Measurements from ENCODE around the gene TAAR9. TPM values are rescaled to one million over a fixed set of nuclear protein-coding genes. Genes with fewer than 3 reads are reported as not detected.

TAAR9 gene
- total RNA-seq, 4 donors from 2014 or later = not detected

DNA sequence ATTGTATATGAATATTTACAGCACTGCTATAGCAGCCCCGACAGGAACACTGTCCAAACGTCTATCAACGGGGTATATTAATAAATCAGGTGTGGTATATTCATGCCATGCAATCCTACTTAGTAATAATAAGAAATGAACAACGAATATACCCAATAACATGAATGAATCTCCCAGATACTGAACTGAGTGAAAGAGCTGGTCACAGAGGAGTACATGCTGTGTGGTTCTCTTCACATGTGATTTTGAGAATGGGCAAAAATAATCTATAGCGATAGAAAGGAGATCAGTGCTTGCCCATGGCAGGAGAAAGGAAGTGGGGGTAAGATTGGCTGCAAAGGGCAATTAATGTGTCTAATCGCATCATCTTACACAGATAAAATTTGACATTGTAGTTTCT is 28.3 kb downstream of the TAAR9 start:
- no peak for DNase-seq (ENCODE audit: low spot score in 2 of 2)
- intact Hi-C loops (cut with DNase I; ENCODE audit: low total_unique reads) = no loop called here
- no peak overlapping the region for H3K4me3 ChIP-seq (ENCODE audit: low read depth, poor library complexity, severe bottlenecking)
- 85 to 89% methylated on average over 6 of the region's 6 CpGs for WGBS, 2 donors
- TF ChIP-seq, protein P1, sequence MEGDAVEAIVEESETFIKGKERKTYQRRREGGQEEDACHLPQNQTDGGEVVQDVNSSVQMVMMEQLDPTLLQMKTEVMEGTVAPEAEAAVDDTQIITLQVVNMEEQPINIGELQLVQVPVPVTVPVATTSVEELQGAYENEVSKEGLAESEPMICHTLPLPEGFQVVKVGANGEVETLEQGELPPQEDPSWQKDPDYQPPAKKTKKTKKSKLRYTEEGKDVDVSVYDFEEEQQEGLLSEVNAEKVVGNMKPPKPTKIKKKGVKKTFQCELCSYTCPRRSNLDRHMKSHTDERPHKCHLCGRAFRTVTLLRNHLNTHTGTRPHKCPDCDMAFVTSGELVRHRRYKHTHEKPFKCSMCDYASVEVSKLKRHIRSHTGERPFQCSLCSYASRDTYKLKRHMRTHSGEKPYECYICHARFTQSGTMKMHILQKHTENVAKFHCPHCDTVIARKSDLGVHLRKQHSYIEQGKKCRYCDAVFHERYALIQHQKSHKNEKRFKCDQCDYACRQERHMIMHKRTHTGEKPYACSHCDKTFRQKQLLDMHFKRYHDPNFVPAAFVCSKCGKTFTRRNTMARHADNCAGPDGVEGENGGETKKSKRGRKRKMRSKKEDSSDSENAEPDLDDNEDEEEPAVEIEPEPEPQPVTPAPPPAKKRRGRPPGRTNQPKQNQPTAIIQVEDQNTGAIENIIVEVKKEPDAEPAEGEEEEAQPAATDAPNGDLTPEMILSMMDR (IDR thresholded peaks at IDR 0.05) = no peak
- TF ChIP-seq POLR2A (IDR thresholded peaks at IDR 0.05) = no peak

DNA sequence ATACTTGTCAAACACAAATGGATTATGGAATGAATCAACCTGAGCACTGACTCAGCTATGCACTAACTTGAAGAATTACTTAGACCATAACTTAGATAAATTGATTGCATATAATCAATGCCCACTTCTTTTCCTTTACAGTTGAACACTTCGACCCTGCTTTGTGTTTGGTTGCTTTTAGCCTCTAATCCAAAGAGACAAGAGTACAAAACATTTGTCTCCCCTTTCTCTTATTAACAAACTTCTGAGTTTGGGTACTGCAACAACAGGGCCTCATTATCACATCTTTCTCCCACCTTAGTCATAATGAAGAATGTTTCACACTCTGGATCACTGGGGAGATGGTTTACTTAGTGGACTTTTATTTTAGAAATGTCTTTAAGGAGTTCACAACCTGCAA is 29.5 kb downstream of the TAAR9 start:
- intact Hi-C loops (cut with DNase I; ENCODE audit: low total_unique reads) = no loop called here
- no peak for DNase-seq (ENCODE audit: low spot score in 2 of 2)
- TF ChIP-seq, protein P1 (IDR thresholded peaks at IDR 0.05) = no peak
- no peak for TF ChIP-seq POLR2A (IDR thresholded peaks at IDR 0.05)
- no peak overlapping the region for H3K4me3 ChIP-seq (ENCODE audit: low read depth, poor library complexity, severe bottlenecking)
- WGBS, 2 donors = 78 to 92% methylated on average over 1 of the region's 1 CpG

DNA sequence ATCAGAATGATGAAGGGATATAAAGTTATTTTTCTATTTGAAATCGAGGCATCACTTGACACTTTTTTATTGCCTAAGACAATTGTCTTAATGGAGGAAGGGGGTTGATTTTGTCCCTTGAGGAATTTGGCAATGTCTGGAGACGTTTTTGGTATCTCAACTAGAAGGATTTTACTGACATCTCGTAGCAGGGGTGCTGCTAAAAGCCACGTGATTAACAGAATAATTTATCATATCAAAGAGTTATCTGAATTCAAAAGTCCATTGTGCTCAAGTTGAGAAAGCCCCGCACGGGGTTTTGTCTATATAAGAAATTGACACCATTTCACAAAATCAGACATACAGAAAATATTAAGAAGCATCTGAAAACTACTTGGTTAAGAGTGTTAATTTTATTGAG is 30.5 kb downstream of the TAAR9 start:
- no peak for DNase-seq (ENCODE audit: low spot score in 2 of 2)
- intact Hi-C loops (cut with DNase I; ENCODE audit: low total_unique reads) = no loop called here
- no peak overlapping the region for H3K4me3 ChIP-seq (ENCODE audit: low read depth, poor library complexity, severe bottlenecking)
- WGBS, 2 donors = 61 to 65% methylated on average over 6 of the region's 6 CpGs
- no peak for TF ChIP-seq POLR2A (IDR thresholded peaks at IDR 0.05)
- TF ChIP-seq, protein P1 (IDR thresholded peaks at IDR 0.05) = no peak

DNA sequence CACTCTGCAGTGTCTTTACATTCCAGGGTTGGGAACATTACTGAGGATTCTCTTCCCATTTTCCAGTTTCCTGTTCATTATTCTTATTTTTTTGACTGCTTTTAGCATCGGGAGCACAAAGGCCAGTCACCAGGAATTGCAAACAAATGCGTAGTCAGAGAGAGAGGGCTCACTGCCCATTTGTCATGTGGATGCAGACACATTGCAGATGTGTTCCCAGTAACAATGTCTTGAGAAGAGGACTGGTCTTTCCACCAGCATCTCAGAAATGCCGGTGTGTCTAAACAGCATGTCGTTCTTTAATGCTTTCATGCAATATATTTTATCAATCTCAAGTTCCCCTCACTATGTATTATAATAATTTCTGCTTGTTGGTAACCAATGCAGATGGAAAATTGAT is 31.1 kb downstream of the TAAR9 start:
- TF ChIP-seq, protein P1 (IDR thresholded peaks at IDR 0.05) = no peak
- TF ChIP-seq POLR2A (IDR thresholded peaks at IDR 0.05) = no peak
- 38 to 48% methylated on average over 4 of the region's 4 CpGs for WGBS, 2 donors
- intact Hi-C loops (cut with DNase I; ENCODE audit: low total_unique reads) = no loop called here
- no peak for DNase-seq (ENCODE audit: low spot score in 2 of 2)
- H3K4me3 ChIP-seq (ENCODE audit: low read depth, poor library complexity, severe bottlenecking) = no peak overlapping the region

DNA sequence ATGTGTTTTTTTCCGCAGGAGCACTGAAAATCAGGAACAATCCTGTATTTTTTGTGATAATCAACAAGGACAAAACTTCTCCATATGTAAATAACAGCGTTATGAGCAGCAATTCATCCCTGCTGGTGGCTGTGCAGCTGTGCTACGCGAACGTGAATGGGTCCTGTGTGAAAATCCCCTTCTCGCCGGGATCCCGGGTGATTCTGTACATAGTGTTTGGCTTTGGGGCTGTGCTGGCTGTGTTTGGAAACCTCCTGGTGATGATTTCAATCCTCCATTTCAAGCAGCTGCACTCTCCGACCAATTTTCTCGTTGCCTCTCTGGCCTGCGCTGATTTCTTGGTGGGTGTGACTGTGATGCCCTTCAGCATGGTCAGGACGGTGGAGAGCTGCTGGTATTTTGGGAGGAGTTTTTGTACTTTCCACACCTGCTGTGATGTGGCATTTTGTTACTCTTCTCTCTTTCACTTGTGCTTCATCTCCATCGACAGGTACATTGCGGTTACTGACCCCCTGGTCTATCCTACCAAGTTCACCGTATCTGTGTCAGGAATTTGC is 32.2 kb downstream of the TAAR9 start, which contains the start of gene TAAR6:
TSS of gene TAAR6 (plus strand) at position 102 of the 557 bp plus-strand sequence. CDS start at position 102, 0 bp downstream.
- WGBS, 2 donors = 80 to 85% methylated on average over 15 of the region's 15 CpGs
- TF ChIP-seq, protein P1 (IDR thresholded peaks at IDR 0.05) = no peak
- no peak for TF ChIP-seq POLR2A (IDR thresholded peaks at IDR 0.05)
- no peak for DNase-seq (ENCODE audit: low spot score in 2 of 2)
- intact Hi-C loops (cut with DNase I; ENCODE audit: low total_unique reads) = no loop called here
- no peak within 1 kb of the TSS for H3K4me3 ChIP-seq (ENCODE audit: low read depth, poor library complexity, severe bottlenecking)

DNA sequence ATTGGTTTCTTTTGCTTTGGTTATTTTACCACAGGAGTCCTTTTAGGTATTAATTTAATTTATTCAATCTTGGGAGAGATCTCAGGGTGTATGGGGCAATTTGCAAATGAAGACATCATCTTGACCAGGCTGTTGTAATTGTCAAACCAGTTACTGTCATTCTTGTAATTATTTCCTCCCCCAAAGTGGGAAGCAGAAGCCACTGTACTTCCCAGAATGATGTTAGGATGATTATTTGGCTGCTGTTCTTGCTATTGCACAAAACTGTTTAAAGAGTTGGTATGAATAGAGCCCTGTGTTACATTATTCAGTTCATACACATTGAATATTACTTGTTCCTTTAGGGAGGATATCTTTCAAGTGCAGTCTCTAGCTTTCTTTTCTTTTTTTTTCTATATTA is 33.7 kb downstream of the TAAR9 start:
- intact Hi-C loops (cut with DNase I; ENCODE audit: low total_unique reads) = no loop called here

More for the DNA sequence above, 33.7 kb downstream of the TAAR9 start:
- H3K4me3 ChIP-seq (ENCODE audit: low read depth, poor library complexity, severe bottlenecking) = no peak overlapping the region
- no peak for DNase-seq (ENCODE audit: low spot score in 2 of 2)
- TF ChIP-seq, protein P1 (IDR thresholded peaks at IDR 0.05) = no peak
- no peak for TF ChIP-seq POLR2A (IDR thresholded peaks at IDR 0.05)
